ENCODE data around the gene DNAJC27.

- TF ChIP-seq, protein P1, sequence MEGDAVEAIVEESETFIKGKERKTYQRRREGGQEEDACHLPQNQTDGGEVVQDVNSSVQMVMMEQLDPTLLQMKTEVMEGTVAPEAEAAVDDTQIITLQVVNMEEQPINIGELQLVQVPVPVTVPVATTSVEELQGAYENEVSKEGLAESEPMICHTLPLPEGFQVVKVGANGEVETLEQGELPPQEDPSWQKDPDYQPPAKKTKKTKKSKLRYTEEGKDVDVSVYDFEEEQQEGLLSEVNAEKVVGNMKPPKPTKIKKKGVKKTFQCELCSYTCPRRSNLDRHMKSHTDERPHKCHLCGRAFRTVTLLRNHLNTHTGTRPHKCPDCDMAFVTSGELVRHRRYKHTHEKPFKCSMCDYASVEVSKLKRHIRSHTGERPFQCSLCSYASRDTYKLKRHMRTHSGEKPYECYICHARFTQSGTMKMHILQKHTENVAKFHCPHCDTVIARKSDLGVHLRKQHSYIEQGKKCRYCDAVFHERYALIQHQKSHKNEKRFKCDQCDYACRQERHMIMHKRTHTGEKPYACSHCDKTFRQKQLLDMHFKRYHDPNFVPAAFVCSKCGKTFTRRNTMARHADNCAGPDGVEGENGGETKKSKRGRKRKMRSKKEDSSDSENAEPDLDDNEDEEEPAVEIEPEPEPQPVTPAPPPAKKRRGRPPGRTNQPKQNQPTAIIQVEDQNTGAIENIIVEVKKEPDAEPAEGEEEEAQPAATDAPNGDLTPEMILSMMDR (conservative IDR thresholded peaks at IDR 0.05; ENCODE audit: low read length): no peak
- no peak for TF ChIP-seq EZH2phosphoT487 (IDR thresholded peaks at IDR 0.05; ENCODE audit: borderline replicate concordance)
Observed at GRCh38 chr2:24932715-24933114, 39.0 kb downstream of the DNAJC27 start.
